ENCODE results near the gene GSTK1. TPM values are rescaled to one million over a fixed set of nuclear protein-coding genes. Genes with fewer than 3 reads are reported as not detected.
A peak's percentile ranks its signal among the peaks of the same experiment; 100 is the strongest.
"Not testable (repeated sequence)": the region's sequence is repeated elsewhere in the genome, so short reads cannot be mapped to it uniquely, and the experiment has no call there.

Gene GSTK1
- total RNA-seq, 2 experiments from 2014 or later = 254 to 255 TPM

- ATAC-seq = peak; percentile 55
- no peaks in the 10 kb centered on the region for H3K27me3 Mint-ChIP-seq (ENCODE audit: low read depth)
- H3K4me3 Mint-ChIP-seq = peak overlapping the region; percentile 22
- ChIA-PET CTCF (interaction anchor here (1.2 to 1.3 kb wide), 2 partner anchors 11 to 31 kb away, joined by 3 to 7 read pairs; no protein-coding TSS in a partner anchor), POLR2A (interaction anchor here (1.5 kb wide), 1 partner anchor 11 kb away, joined by 6 read pairs; the partner anchor contains the start of gene GSTK1)
- peaks cover 77% of the 10 kb centered on the region for H3K4me1 Mint-ChIP-seq (ENCODE audit: low read depth)
- peaks cover 47% of the 10 kb centered on the region for H3K9me3 Mint-ChIP-seq (ENCODE audit: insufficient read depth)
- peaks cover 57% of the 10 kb centered on the region for H3K36me3 Mint-ChIP-seq (ENCODE audit: low read depth)
- DNase-seq = no peak
- H3K27ac Mint-ChIP-seq = peak overlapping the region; percentile 75
Observed at GRCh38 chr7:143252006-143252405, 11.2 kb upstream of the GSTK1 start.

- Mint-ChIP-seq H3K4me1 (ENCODE audit: low read depth) (peaks cover 65% of the 10 kb centered on the region), H3K9me3 (ENCODE audit: insufficient read depth) (peaks cover 27% of the 10 kb centered on the region), H3K4me3 (no peak overlapping the region), H3K27me3 (ENCODE audit: low read depth) (no peaks in the 10 kb centered on the region), H3K36me3 (ENCODE audit: low read depth) (peaks cover 38% of the 10 kb centered on the region), H3K27ac (peak overlapping the region; percentile 83)
- DNase-seq (no peak), ATAC-seq (no peak)
- CTCF ChIA-PET = interaction anchor here (0.5 to 16.4 kb wide), 10 partner anchors 9 to 229 kb away, joined by 3 to 224 read pairs (median 4); no protein-coding TSS in a partner anchor
- POLR2A ChIA-PET = interaction anchor here (0.6 to 1.9 kb wide), 5 partner anchors 8 to 260 kb away, joined by 3 to 8 read pairs (median 4); partner anchors contain the start of genes CASP2 and GSTK1
Observed at GRCh38 chr7:143255564-143255963, 7.7 kb upstream of the GSTK1 start.

- Mint-ChIP-seq H3K4me3 (no peak overlapping the region), H3K9me3 (ENCODE audit: insufficient read depth) (peaks cover 27% of the 10 kb centered on the region), H3K27ac (peak overlapping the region; percentile 23), H3K27me3 (ENCODE audit: low read depth) (no peaks in the 10 kb centered on the region), H3K4me1 (ENCODE audit: low read depth) (peaks cover 57% of the 10 kb centered on the region), H3K36me3 (ENCODE audit: low read depth) (peaks cover 31% of the 10 kb centered on the region)
- DNase-seq (no peak), ATAC-seq (no peak)
- POLR2A ChIA-PET = interaction anchor here (0.6 to 1.8 kb wide), 5 partner anchors 8 to 259 kb away, joined by 3 to 9 read pairs (median 4); partner anchors contain the start of gene CASP2
- CTCF ChIA-PET = interaction anchor here (1.2 to 16.4 kb wide), 8 partner anchors 8 to 146 kb away, joined by 3 to 224 read pairs (median 4); no protein-coding TSS in a partner anchor
Observed at GRCh38 chr7:143256325-143256724, 6.9 kb upstream of the GSTK1 start.

- ATAC-seq (no peak), DNase-seq (no peak)
- Mint-ChIP-seq H3K36me3 (ENCODE audit: low read depth) (peaks cover 28% of the 10 kb centered on the region), H3K27ac (no peak overlapping the region), H3K9me3 (ENCODE audit: insufficient read depth) (peaks cover 27% of the 10 kb centered on the region), H3K4me1 (ENCODE audit: low read depth) (peaks cover 54% of the 10 kb centered on the region), H3K27me3 (ENCODE audit: low read depth) (no peaks in the 10 kb centered on the region), H3K4me3 (no peak overlapping the region)
- ChIA-PET CTCF (interaction anchor here (0.7 to 16.4 kb wide), 7 partner anchors 12 to 1518 kb away, joined by 3 to 224 read pairs (median 3); no protein-coding TSS in a partner anchor), POLR2A (interaction anchor here (1.3 to 1.8 kb wide), 2 partner anchors 9 to 30 kb away, joined by 8 to 9 read pairs; partner anchors contain the start of gene CASP2)
Observed at GRCh38 chr7:143256932-143257331, 6.3 kb upstream of the GSTK1 start.

- POLR2A ChIA-PET = interaction anchor here (1.3 kb wide), 1 partner anchor 9 kb away, joined by 9 read pairs; no protein-coding TSS in a partner anchor
- DNase-seq (no peak), ATAC-seq (no peak)
- no peaks in the 10 kb centered on the region for H3K27me3 Mint-ChIP-seq (ENCODE audit: low read depth)
- CTCF ChIA-PET = interaction anchor here (0.7 to 16.4 kb wide), 6 partner anchors 8 to 1518 kb away, joined by 3 to 224 read pairs (median 3); no protein-coding TSS in a partner anchor
- H3K9me3 Mint-ChIP-seq (ENCODE audit: insufficient read depth) = peaks cover 21% of the 10 kb centered on the region
- H3K4me1 Mint-ChIP-seq (ENCODE audit: low read depth) = peaks cover 53% of the 10 kb centered on the region
- H3K36me3 Mint-ChIP-seq (ENCODE audit: low read depth) = peaks cover 25% of the 10 kb centered on the region
- no peak overlapping the region for H3K27ac Mint-ChIP-seq
- H3K4me3 Mint-ChIP-seq = no peak overlapping the region
Observed at GRCh38 chr7:143257501-143257900, 5.7 kb upstream of the GSTK1 start.

- H3K27ac Mint-ChIP-seq = peak overlapping the region; percentile 67
- ChIA-PET CTCF (interaction anchor here (0.6 to 16.4 kb wide), 10 partner anchors 12 to 157 kb away, joined by 3 to 224 read pairs (median 3); no protein-coding TSS in a partner anchor), POLR2A (interaction anchor here (0.9 to 1.0 kb wide), 3 partner anchors 29 to 450 kb away, joined by 3 to 6 read pairs (median 3); partner anchors contain the start of gene CASP2)
- ATAC-seq (no peak), DNase-seq (no peak)
- H3K4me1 Mint-ChIP-seq (ENCODE audit: low read depth) = peaks cover 52% of the 10 kb centered on the region
- H3K4me3 Mint-ChIP-seq = peak overlapping the region; percentile 34
- H3K9me3 Mint-ChIP-seq (ENCODE audit: insufficient read depth) = peaks cover 11% of the 10 kb centered on the region
- H3K27me3 Mint-ChIP-seq (ENCODE audit: low read depth) = no peaks in the 10 kb centered on the region
- H3K36me3 Mint-ChIP-seq (ENCODE audit: low read depth) = peaks cover 21% of the 10 kb centered on the region
Observed at GRCh38 chr7:143258831-143259230, 4.4 kb upstream of the GSTK1 start.

- Mint-ChIP-seq H3K27ac (peak overlapping the region; percentile 1), H3K27me3 (ENCODE audit: low read depth) (no peaks in the 10 kb centered on the region), H3K4me1 (ENCODE audit: low read depth) (peaks cover 54% of the 10 kb centered on the region), H3K36me3 (ENCODE audit: low read depth) (peaks cover 23% of the 10 kb centered on the region), H3K9me3 (ENCODE audit: insufficient read depth) (peaks cover 1% of the 10 kb centered on the region), H3K4me3 (no peak overlapping the region)
- ChIA-PET CTCF (interaction anchor here (1.0 to 16.4 kb wide), 6 partner anchors 10 to 45 kb away, joined by 3 to 224 read pairs (median 4); no protein-coding TSS in a partner anchor), POLR2A (interaction anchor here (1.0 to 1.2 kb wide), 2 partner anchors 28 to 36 kb away, joined by 3 to 5 read pairs; partner anchors contain the start of gene CASP2)
- no peak for DNase-seq
- ATAC-seq = no peak
Observed at GRCh38 chr7:143259765-143260164, 3.5 kb upstream of the GSTK1 start.

GRCh38 chr7:143261901-143262300 lies 1.3 kb upstream of the GSTK1 start:
- ATAC-seq (no peak), DNase-seq (no peak)
- Mint-ChIP-seq H3K4me3 (peak overlapping the region; percentile 20), H3K27me3 (ENCODE audit: low read depth) (no peaks in the 10 kb centered on the region), H3K36me3 (ENCODE audit: low read depth) (peaks cover 33% of the 10 kb centered on the region), H3K9me3 (ENCODE audit: insufficient read depth) (no peaks in the 10 kb centered on the region), H3K4me1 (ENCODE audit: low read depth) (peaks cover 50% of the 10 kb centered on the region), H3K27ac (peak overlapping the region; percentile 23)
- POLR2A ChIA-PET = interaction anchor here (1.6 to 2.7 kb wide), 2 partner anchors 17 to 18 kb away, joined by 4 to 20 read pairs; no protein-coding TSS in a partner anchor
- CTCF ChIA-PET = interaction anchor here (1.3 to 16.4 kb wide), 3 partner anchors 15 to 21 kb away, joined by 3 to 224 read pairs (median 11); no protein-coding TSS in a partner anchor

- Mint-ChIP-seq H3K4me1 (ENCODE audit: low read depth) (peaks cover 47% of the 10 kb centered on the region), H3K36me3 (ENCODE audit: low read depth) (peaks cover 53% of the 10 kb centered on the region), H3K4me3 (peak overlapping the region; percentile 97), H3K27ac (peak overlapping the region; percentile 93)
- H3K27me3 Mint-ChIP-seq (ENCODE audit: low read depth); DNase-seq; H3K9me3 Mint-ChIP-seq (ENCODE audit: insufficient read depth); ATAC-seq: not testable (repeated sequence)
- POLR2A ChIA-PET = interaction anchor here (0.6 to 3.0 kb wide), 16 partner anchors 9 to 474 kb away, joined by 3 to 34 read pairs (median 9); partner anchors contain the start of gene CASP2
- CTCF ChIA-PET = interaction anchor here (1.0 to 16.4 kb wide), 11 partner anchors 8 to 110 kb away, joined by 3 to 224 read pairs (median 7); partner anchors contain the start of gene CASP2
Observed at GRCh38 chr7:143264196-143264568, 941 bp downstream of the GSTK1 start.

GRCh38 chr7:143265017-143265693 lies 1.9 kb downstream of the GSTK1 start:
- H3K27me3 Mint-ChIP-seq (ENCODE audit: low read depth) = no peaks in the 10 kb centered on the region
- H3K4me3 Mint-ChIP-seq = peak overlapping the region; percentile 97
- POLR2A ChIA-PET = interaction anchor here (0.6 to 3.0 kb wide), 6 partner anchors 8 to 115 kb away, joined by 3 to 34 read pairs (median 10); no protein-coding TSS in a partner anchor
- H3K36me3 Mint-ChIP-seq (ENCODE audit: low read depth) = peaks cover 62% of the 10 kb centered on the region
- H3K27ac Mint-ChIP-seq = peak overlapping the region; percentile 2
- ATAC-seq = no peak
- no peaks in the 10 kb centered on the region for H3K9me3 Mint-ChIP-seq (ENCODE audit: insufficient read depth)
- CTCF ChIA-PET = interaction anchor here (1.0 to 16.4 kb wide), 8 partner anchors 9 to 50 kb away, joined by 3 to 224 read pairs (median 10); partner anchors contain the start of gene CASP2
- H3K4me1 Mint-ChIP-seq (ENCODE audit: low read depth) = peaks cover 39% of the 10 kb centered on the region
- DNase-seq = no peak

- DNase-seq (no peak), ATAC-seq (no peak)
- peak overlapping the region; percentile 36 for H3K27ac Mint-ChIP-seq
- peaks cover 28% of the 10 kb centered on the region for H3K4me1 Mint-ChIP-seq (ENCODE audit: low read depth)
- POLR2A ChIA-PET = interaction anchor here (1.4 to 1.5 kb wide), 3 partner anchors 11 to 110 kb away, joined by 3 to 5 read pairs (median 4); no protein-coding TSS in a partner anchor
- H3K36me3 Mint-ChIP-seq (ENCODE audit: low read depth) = peaks cover 56% of the 10 kb centered on the region
- H3K27me3 Mint-ChIP-seq (ENCODE audit: low read depth) = no peaks in the 10 kb centered on the region
- no peak overlapping the region for H3K4me3 Mint-ChIP-seq
- no peaks in the 10 kb centered on the region for H3K9me3 Mint-ChIP-seq (ENCODE audit: insufficient read depth)
- CTCF ChIA-PET = interaction anchor here (16.4 kb wide), 1 partner anchor 28 kb away, joined by 224 read pairs; no protein-coding TSS in a partner anchor
Observed at GRCh38 chr7:143269251-143269650, 6.0 kb downstream of the GSTK1 start.

Measured in activated CD8-positive, alpha-beta T cell treated with anti-CD3 and anti-CD28 coated beads, Interleukin-2, amount 10 ng/mL, durations not matched to agents 7 days and 5 days (primary cell).